ENCODE data around the gene SIT1. TPM values are rescaled to one million over a fixed set of nuclear protein-coding genes. Genes with fewer than 3 reads are reported as not detected.
A peak's percentile ranks its signal among the peaks of the same experiment; 100 is the strongest.
"Not testable (repeated sequence)": the region's sequence is repeated elsewhere in the genome, so short reads cannot be mapped to it uniquely, and the experiment has no call there.

The SIT1 gene
- total RNA-seq, 1 donor from 2014 or later = 2.5 TPM

- Histone ChIP-seq H3K36me3 (no peaks in the 10 kb centered on the region), H3K27ac (peak overlapping the region; percentile 93), H3K9me3 (no peaks in the 10 kb centered on the region), H3K4me3 (peak overlapping the region; percentile 48 to 60), H3K4me1 (peaks cover 26% of the 10 kb centered on the region), H3K27me3 (no peaks in the 10 kb centered on the region)
- DNase-seq (ENCODE audit: extremely low spot score in 2 of 2) = no peak
- intact Hi-C loops (cut with DNase I) = loop anchor here (1.0 kb wide), 1 partner anchor 82 kb away; no protein-coding TSS in a partner anchor
- TF ChIP-seq CTCF (IDR thresholded peaks at IDR 0.05) = peak; percentile 89 to 97 (median 95)
- peak; percentile 91 to 99 for TF ChIP-seq POLR2AphosphoS5 (IDR thresholded peaks at IDR 0.05; ENCODE audit: insufficient read depth in 1 of 2, low read depth in 1 of 2)
- TF ChIP-seq POLR2A (IDR thresholded peaks at IDR 0.05) = peak in 1 of 2 donors; percentile 94
Observed at GRCh38 chr9:35646533-35647265, 4.0 kb downstream of the SIT1 start.

GRCh38 chr9:35646153-35646532 is 4.6 kb downstream of the SIT1 start:
- TF ChIP-seq CTCF (IDR thresholded peaks at IDR 0.05) = no peak
- no peak for TF ChIP-seq POLR2AphosphoS5 (IDR thresholded peaks at IDR 0.05; ENCODE audit: insufficient read depth in 1 of 2, low read depth in 1 of 2)
- TF ChIP-seq POLR2A (IDR thresholded peaks at IDR 0.05) = no peak
- Histone ChIP-seq H3K27ac (peak overlapping the region; percentile 93), H3K36me3 (no peaks in the 10 kb centered on the region), H3K4me3 (peak overlapping the region; percentile 48 to 60), H3K9me3 (no peaks in the 10 kb centered on the region), H3K4me1 (peaks cover 26% of the 10 kb centered on the region), H3K27me3 (no peaks in the 10 kb centered on the region)
- no peak for DNase-seq (ENCODE audit: extremely low spot score in 2 of 2)
- intact Hi-C loops (cut with DNase I) = loop anchor here (1.0 kb wide), 1 partner anchor 82 kb away; no protein-coding TSS in a partner anchor

- intact Hi-C loops (cut with DNase I) = loop anchor here (1.0 kb wide), 1 partner anchor 83 kb away; no protein-coding TSS in a partner anchor
Observed at GRCh38 chr9:35645736-35646135, 5.0 kb downstream of the SIT1 start.

GRCh38 chr9:35643046-35643445 is 7.7 kb downstream of the SIT1 start:
- peaks cover 16% of the 10 kb centered on the region for H3K4me1 ChIP-seq
- no peak for DNase-seq (ENCODE audit: extremely low spot score in 2 of 2)
- no peak overlapping the region for H3K27ac ChIP-seq
- no peak overlapping the region for H3K4me3 ChIP-seq
- no peaks in the 10 kb centered on the region for H3K9me3 ChIP-seq
- H3K27me3 ChIP-seq = no peaks in the 10 kb centered on the region
- intact Hi-C loops (cut with DNase I) = no loop called here
- no peak for TF ChIP-seq POLR2AphosphoS5 (IDR thresholded peaks at IDR 0.05; ENCODE audit: insufficient read depth in 1 of 2, low read depth in 1 of 2)
- TF ChIP-seq POLR2A (IDR thresholded peaks at IDR 0.05) = no peak
- no peak for TF ChIP-seq CTCF (IDR thresholded peaks at IDR 0.05)
- no peaks in the 10 kb centered on the region for H3K36me3 ChIP-seq

More at GRCh38 chr9:35645736-35646135, 5.0 kb downstream of the SIT1 start:
- peak overlapping the region; percentile 93 for H3K27ac ChIP-seq
- H3K27me3 ChIP-seq; DNase-seq (ENCODE audit: extremely low spot score in 2 of 2); H3K36me3 ChIP-seq; H3K9me3 ChIP-seq: not testable (repeated sequence)
- peaks cover 26% of the 10 kb centered on the region for H3K4me1 ChIP-seq
- peak overlapping the region; percentile 48 to 60 for H3K4me3 ChIP-seq

- H3K4me1 ChIP-seq = peaks cover 12% of the 10 kb centered on the region
- H3K9me3 ChIP-seq; intact Hi-C loops (cut with DNase I); H3K27ac ChIP-seq; DNase-seq (ENCODE audit: extremely low spot score in 2 of 2); H3K36me3 ChIP-seq; H3K27me3 ChIP-seq; H3K4me3 ChIP-seq: not testable (repeated sequence)
Observed at GRCh38 chr9:35641478-35641877, 9.3 kb downstream of the SIT1 start.

- H3K4me3 ChIP-seq; intact Hi-C loops (cut with DNase I); H3K27me3 ChIP-seq; H3K27ac ChIP-seq; H3K4me1 ChIP-seq; H3K36me3 ChIP-seq; H3K9me3 ChIP-seq: not testable (repeated sequence)
- DNase-seq (ENCODE audit: extremely low spot score in 2 of 2) = peak in 1 of 2 donors; percentile 77
Observed at GRCh38 chr9:35640431-35640830, 10.3 kb downstream of the SIT1 start.
